ENCODE measurements around the gene FMC1. TPM values are rescaled to one million over a fixed set of nuclear protein-coding genes. Genes with fewer than 3 reads are reported as not detected.

The FMC1 gene
- total RNA-seq, 4 donors from 2014 or later = 4.4 to 12.1 (median 5.4) TPM; not detected in 1

- TF ChIP-seq CTCF (IDR thresholded peaks at IDR 0.05) (no peak), POLR2A (IDR thresholded peaks at IDR 0.05) (no peak)
- Histone ChIP-seq H3K4me3 (peak overlapping the region; percentile 81 to 95 (median 92)), H3K27me3 (no peaks in the 10 kb centered on the region), H3K9me3 (no peaks in the 10 kb centered on the region), H3K4me1 (peaks cover 0 to 31% (median 9%) of the 10 kb centered on the region in 4 donors), H3K27ac (peak overlapping the region; percentile 99 to 100 (median 100)), H3K36me3 (peaks cover 0 to 5% (median 0%) of the 10 kb centered on the region in 3 donors)
- DNase-seq = peak in 1 of 3 donors; percentile 87
Observed at GRCh38 chr7:139358541-139359365, 17.6 kb downstream of the FMC1 start.

GRCh38 chr7:139359366-139360209, 18.5 kb downstream of the FMC1 start, which contains the start of gene LUC7L2:
LUC7L2 (plus strand) TSS chr7:139359894; CDS start chr7:139360262, 368 bp downstream.
- Histone ChIP-seq H3K4me1 (peaks cover 0 to 31% (median 9%) of the 10 kb centered on the region in 4 donors), H3K27ac (peak within 1 kb of the TSS; percentile 99 to 100 (median 100)), H3K36me3 (peaks cover 0 to 5% (median 0%) of the 10 kb centered on the region in 3 donors), H3K27me3 (no peaks in the 10 kb centered on the region), H3K9me3 (no peaks in the 10 kb centered on the region), H3K4me3 (peak within 1 kb of the TSS; percentile 81 to 95 (median 92))
- peak; percentile 100 for DNase-seq
- TF ChIP-seq CTCF (IDR thresholded peaks at IDR 0.05) (peak in 2 of 6 experiments; percentile 14 to 32), POLR2A (IDR thresholded peaks at IDR 0.05) (peak; percentile 92 to 94)

- no peaks in the 10 kb centered on the region for H3K9me3 ChIP-seq
- peak overlapping the region; percentile 81 to 95 (median 92) for H3K4me3 ChIP-seq
- peak; percentile 97 to 98 (median 98) for DNase-seq
- H3K36me3 ChIP-seq = peaks cover 0 to 5% (median 0%) of the 10 kb centered on the region in 3 donors
- TF ChIP-seq POLR2A (IDR thresholded peaks at IDR 0.05) = peak in 1 of 2 donors; percentile 50
- TF ChIP-seq CTCF (IDR thresholded peaks at IDR 0.05) = no peak
- peak overlapping the region; percentile 99 to 100 (median 100) for H3K27ac ChIP-seq
- H3K27me3 ChIP-seq = no peaks in the 10 kb centered on the region
- peaks cover 0 to 31% (median 9%) of the 10 kb centered on the region in 4 donors for H3K4me1 ChIP-seq
Observed at GRCh38 chr7:139360210-139360947, 19.2 kb downstream of the FMC1 start.

GRCh38 chr7:139360948-139361307, 19.8 kb downstream of the FMC1 start:
- Histone ChIP-seq H3K9me3 (no peaks in the 10 kb centered on the region), H3K4me3 (peak overlapping the region; percentile 81 to 95 (median 92)), H3K27ac (peak overlapping the region; percentile 99 to 100 (median 100)), H3K27me3 (no peaks in the 10 kb centered on the region), H3K4me1 (peaks cover 0 to 31% (median 9%) of the 10 kb centered on the region in 4 donors), H3K36me3 (peaks cover 0 to 5% (median 0%) of the 10 kb centered on the region in 3 donors)
- no peak for TF ChIP-seq POLR2A (IDR thresholded peaks at IDR 0.05)
- TF ChIP-seq CTCF (IDR thresholded peaks at IDR 0.05) = no peak
- no peak for DNase-seq

- Histone ChIP-seq H3K4me1 (peaks cover 0 to 31% (median 9%) of the 10 kb centered on the region in 4 donors), H3K27me3 (no peaks in the 10 kb centered on the region), H3K9me3 (no peaks in the 10 kb centered on the region), H3K27ac (no peak overlapping the region), H3K36me3 (peaks cover 0 to 5% (median 0%) of the 10 kb centered on the region in 3 donors), H3K4me3 (peak overlapping the region in 2 of 4 donors; percentile 81 to 90)
- no peak for DNase-seq
- no peak for TF ChIP-seq POLR2A (IDR thresholded peaks at IDR 0.05)
- no peak for TF ChIP-seq CTCF (IDR thresholded peaks at IDR 0.05)
Observed at GRCh38 chr7:139361523-139361922, 20.4 kb downstream of the FMC1 start.
